ENCODE measurements around the gene TAOK3. TPM values are rescaled to one million over a fixed set of nuclear protein-coding genes. Genes with fewer than 3 reads are reported as not detected.
A peak's percentile ranks its signal among the peaks of the same experiment; 100 is the strongest.
"Not testable (repeated sequence)": the region's sequence is repeated elsewhere in the genome, so short reads cannot be mapped to it uniquely, and the experiment has no call there.

The TAOK3 gene
- polyA plus RNA-seq (2011; rRNA removed) (18.3 and 23.5 TPM in 2 replicates), polyA minus RNA-seq (2011; rRNA and poly(A)+ RNA removed) (26.4 and 32.4 TPM in 2 replicates)

- no peaks in the 10 kb centered on the region for H3K27me3 ChIP-seq (ENCODE audit: control insufficient read depth, insufficient read depth, low read length)
- peak; percentile 84 for DNase-seq (ENCODE audit: low read depth)
- POLR2A ChIA-PET = interaction anchor here (0.6 to 1.1 kb wide), 3 partner anchors 16 to 251 kb away, joined by 3 to 14 read pairs (median 5); no protein-coding TSS in a partner anchor
- TF ChIP-seq CTCF (IDR thresholded peaks at IDR 0.05; ENCODE audit: insufficient read depth, low read depth, low read length) = no peak
- H3K36me3 ChIP-seq (ENCODE audit: control insufficient read depth, insufficient read depth, low read length) = no peaks in the 10 kb centered on the region
- CTCF ChIA-PET = interaction anchor here (6.4 kb wide), 1 partner anchor 191 kb away, joined by 226 read pairs; no protein-coding TSS in a partner anchor
- peak within 1 kb of the TSS; percentile 93 for H3K4me3 ChIP-seq (ENCODE audit: low read depth, low read length)
Measured at GRCh38 chr12:118372541-118373495, at the start of gene TAOK3. Gene TAOK3 (minus strand): TSS chr12:118372907. CDS start chr12:118255567, 117,340 bp downstream.

GRCh38 chr12:118420673-118421072 is 48.0 kb upstream of the TAOK3 start:
- CTCF ChIA-PET = interaction anchor here (1.4 kb wide), 1 partner anchor 45 kb away, joined by 3 read pairs; no protein-coding TSS in a partner anchor

GRCh38 chr12:118418385-118419057 is 45.8 kb upstream of the TAOK3 start:
- ChIA-PET CTCF (interaction anchor here (0.8 to 1.5 kb wide), 2 partner anchors 14 to 204 kb away, joined by 3 to 4 read pairs; no protein-coding TSS in a partner anchor), POLR2A (no interaction called here)
- peaks cover 4% of the 10 kb centered on the region for H3K36me3 ChIP-seq (ENCODE audit: control insufficient read depth, insufficient read depth, low read length)
- H3K27me3 ChIP-seq (ENCODE audit: control insufficient read depth, insufficient read depth, low read length) = no peaks in the 10 kb centered on the region
- DNase-seq (ENCODE audit: low read depth) = no peak
- no peak overlapping the region for H3K4me3 ChIP-seq (ENCODE audit: low read depth, low read length)
- no peak for TF ChIP-seq CTCF (IDR thresholded peaks at IDR 0.05; ENCODE audit: insufficient read depth, low read depth, low read length)

More at GRCh38 chr12:118420673-118421072, 48.0 kb upstream of the TAOK3 start:
- POLR2A ChIA-PET = no interaction called here
- TF ChIP-seq CTCF (IDR thresholded peaks at IDR 0.05; ENCODE audit: insufficient read depth, low read depth, low read length) = no peak
- Histone ChIP-seq H3K36me3 (ENCODE audit: control insufficient read depth, insufficient read depth, low read length) (no peaks in the 10 kb centered on the region), H3K27me3 (ENCODE audit: control insufficient read depth, insufficient read depth, low read length) (no peaks in the 10 kb centered on the region), H3K4me3 (ENCODE audit: low read depth, low read length) (no peak overlapping the region)
- DNase-seq (ENCODE audit: low read depth) = no peak

- ChIA-PET CTCF (no interaction called here), POLR2A (no interaction called here)
- Histone ChIP-seq H3K27me3 (ENCODE audit: control insufficient read depth, insufficient read depth, low read length) (no peaks in the 10 kb centered on the region), H3K36me3 (ENCODE audit: control insufficient read depth, insufficient read depth, low read length) (peaks cover 7% of the 10 kb centered on the region), H3K4me3 (ENCODE audit: low read depth, low read length) (no peak overlapping the region)
- DNase-seq (ENCODE audit: low read depth) = no peak
- no peak for TF ChIP-seq CTCF (IDR thresholded peaks at IDR 0.05; ENCODE audit: insufficient read depth, low read depth, low read length)
Measured at GRCh38 chr12:118417942-118418341, 45.2 kb upstream of the TAOK3 start.

- DNase-seq (ENCODE audit: low read depth) = no peak
- no peak for TF ChIP-seq CTCF (IDR thresholded peaks at IDR 0.05; ENCODE audit: insufficient read depth, low read depth, low read length)
- H3K4me3 ChIP-seq (ENCODE audit: low read depth, low read length) = no peak overlapping the region
- POLR2A ChIA-PET = no interaction called here
- CTCF ChIA-PET = no interaction called here
- H3K36me3 ChIP-seq (ENCODE audit: control insufficient read depth, insufficient read depth, low read length) = peaks cover 14% of the 10 kb centered on the region
- no peaks in the 10 kb centered on the region for H3K27me3 ChIP-seq (ENCODE audit: control insufficient read depth, insufficient read depth, low read length)
Measured at GRCh38 chr12:118409834-118410233, 37.1 kb upstream of the TAOK3 start.

GRCh38 chr12:118408241-118408640 is 35.5 kb upstream of the TAOK3 start:
- H3K4me3 ChIP-seq (ENCODE audit: low read depth, low read length); H3K27me3 ChIP-seq (ENCODE audit: control insufficient read depth, insufficient read depth, low read length); CTCF ChIA-PET; DNase-seq (ENCODE audit: low read depth): not testable (repeated sequence)
- POLR2A ChIA-PET = interaction anchor here (0.7 kb wide), 1 partner anchor 349 kb away, joined by 7 read pairs; no protein-coding TSS in a partner anchor
- peaks cover 11% of the 10 kb centered on the region for H3K36me3 ChIP-seq (ENCODE audit: control insufficient read depth, insufficient read depth, low read length)

All from BJ (cell line).